Measurements from ENCODE around the gene MAN2C1. TPM values are rescaled to one million over a fixed set of nuclear protein-coding genes. Genes with fewer than 3 reads are reported as not detected.
A peak's percentile ranks its signal among the peaks of the same experiment; 100 is the strongest.

MAN2C1 gene
- total and polyA plus RNA-seq, 9 of the 15 experiments (the other 6 are each of a cell fraction or from before 2014, with no cell fraction given) = 2.0 to 141 (median 39.9) TPM

- DNase-seq (ENCODE audit: extremely low read depth in 1 of 4, low spot score in 3 of 4) = no peak
- Histone ChIP-seq H3K4me2 (ENCODE audit: insufficient read depth, low read length) (no peak overlapping the region), H3K27ac (ENCODE audit: extremely low read depth, low read depth, low read length) (no peak overlapping the region), H3K4me1 (replicated peaks in 1 of 2; ENCODE audit: control insufficient read depth in 2 of 2, insufficient read depth in 2 of 2, low read length in 2 of 2) (peaks cover 0 to 6% of the 10 kb centered on the region in 2 experiments; a peak in 3 of 5 replicates), H3K27me3 (ENCODE audit: control insufficient read depth in 2 of 2, insufficient read depth in 2 of 2, low read length in 2 of 2) (no peaks in the 10 kb centered on the region; a peak in 1 of 5 replicates), H3K9me3 (replicated peaks; ENCODE audit: control insufficient read depth, insufficient read depth, low read depth, low read length) (no peaks in the 10 kb centered on the region), H3K36me3 (ENCODE audit: control insufficient read depth, insufficient read depth, low read length) (peaks cover 33% of the 10 kb centered on the region; the same call in 1 of the 3 replicates), H3K79me2 (ENCODE audit: control insufficient read depth, insufficient read depth, low read length) (no peaks in the 10 kb centered on the region), H3K4me3 (no peak overlapping the region), H2AFZ (ENCODE audit: low read depth, low read length) (no peak overlapping the region), H4K20me1 (replicated peaks; ENCODE audit: control insufficient read depth, insufficient read depth, low read length) (no peaks in the 10 kb centered on the region), H3K9me1 (ENCODE audit: control insufficient read depth, insufficient read depth, low read length) (no peaks in the 10 kb centered on the region), H3K9ac (ENCODE audit: insufficient read depth in 1 of 2, low read depth in 2 of 2, low read length in 2 of 2) (peak overlapping the region in 1 of 2 experiments; percentile 28; a peak in 1 of 4 replicates)
- 61% methylated on average over 6 of the region's 7 CpGs for WGBS (ENCODE audit: insufficient coverage, low coverage, missing lambda C conversion rate)
- intact Hi-C loops (cut with micrococcal nuclease) (no loop called here), in situ Hi-C loops (cut with MboI) (no loop called here)
- ChIA-PET POLR2A (interaction anchor here (0.5 to 3.9 kb wide), 8 partner anchors 9 to 1953 kb away, joined by 3 to 36 read pairs (median 3); partner anchors contain the start of gene MAN2C1), CTCF (ENCODE audit: low intra/inter-chr PET ratio) (no interaction called here)
- BruUV-seq (replicated peaks) = no TSS peak
- TF ChIP-seq POU5F1 (IDR thresholded peaks at IDR 0.05; ENCODE audit: borderline replicate concordance, low read depth, low read length, partially characterized antibody) (no peak), KDM1A (IDR thresholded peaks at IDR 0.05) (no peak), FOXP1 (CRISPR knock-in tag; IDR thresholded peaks at IDR 0.05) (no peak)
- no peak for FAIRE-seq
- ATAC-seq = no peak
Observed at GRCh38 chr15:75354454-75354853, 14.0 kb downstream of the MAN2C1 start.

GRCh38 chr15:75353604-75354003 lies 14.8 kb downstream of the MAN2C1 start:
- POLR2A ChIA-PET = interaction anchor here (0.6 to 3.9 kb wide), 6 partner anchors 9 to 401 kb away, joined by 3 to 36 read pairs (median 3); partner anchors contain the start of gene MAN2C1
- TF ChIP-seq POLR2G (IDR thresholded peaks at IDR 0.05; ENCODE audit: low read depth, low read length) (peak; percentile 53), GTF2F1 (IDR thresholded peaks at IDR 0.05; ENCODE audit: low read depth, low read length) (no peak)
- Histone ChIP-seq H3K27ac (ENCODE audit: extremely low read depth, low read depth, low read length) (no peak overlapping the region), H3K27me3 (ENCODE audit: control insufficient read depth in 2 of 2, insufficient read depth in 2 of 2, low read length in 2 of 2) (no peaks in the 10 kb centered on the region; a peak in 1 of 5 replicates), H3K36me3 (ENCODE audit: control insufficient read depth, insufficient read depth, low read length) (peaks cover 25% of the 10 kb centered on the region; the same call in 1 of the 3 replicates), H4K20me1 (replicated peaks; ENCODE audit: control insufficient read depth, insufficient read depth, low read length) (no peaks in the 10 kb centered on the region), H3K9me3 (replicated peaks; ENCODE audit: control insufficient read depth, insufficient read depth, low read depth, low read length) (no peaks in the 10 kb centered on the region), H2AFZ (ENCODE audit: low read depth, low read length) (no peak overlapping the region), H3K9ac (ENCODE audit: insufficient read depth in 1 of 2, low read depth in 2 of 2, low read length in 2 of 2) (peak overlapping the region in 1 of 2 experiments; percentile 52; a peak in 1 of 4 replicates), H3K9me1 (ENCODE audit: control insufficient read depth, insufficient read depth, low read length) (no peaks in the 10 kb centered on the region), H3K4me3 (no peak overlapping the region), H3K4me1 (replicated peaks in 1 of 2; ENCODE audit: control insufficient read depth in 2 of 2, insufficient read depth in 2 of 2, low read length in 2 of 2) (peaks cover 0 to 13% of the 10 kb centered on the region in 2 experiments; a peak in 3 of 5 replicates), H3K4me2 (ENCODE audit: insufficient read depth, low read length) (no peak overlapping the region), H3K79me2 (ENCODE audit: control insufficient read depth, insufficient read depth, low read length) (no peaks in the 10 kb centered on the region)
- intact Hi-C loops (cut with micrococcal nuclease) = no loop called here
- no peak for FAIRE-seq
- CTCF ChIA-PET (ENCODE audit: low intra/inter-chr PET ratio) = no interaction called here
- no peak for DNase-seq (ENCODE audit: extremely low read depth in 1 of 4, low spot score in 3 of 4)
- BruUV-seq (replicated peaks) = no TSS peak
- ATAC-seq = no peak
- in situ Hi-C loops (cut with MboI) = no loop called here
- 85% methylated on average over 6 of the region's 7 CpGs for WGBS (ENCODE audit: insufficient coverage, low coverage, missing lambda C conversion rate)
